Mesothelial cell of epicardium (in vitro differentiated cells): Measurements from ENCODE around the gene ARL15. TPM values are rescaled to one million over a fixed set of nuclear protein-coding genes. Genes with fewer than 3 reads are reported as not detected.

Experiments
- DNase-seq, 2 experiments: peaks; one replicate each; pipeline ENCODE4 v3.0.0; 2021; ENCODE audit warnings: low spot score in 2 of 2; ENCODE audit not compliant: unreplicated experiment in 2 of 2
- H3K27ac Mint-ChIP-seq: 2 replicates; pipeline ENCODE4 v1.8.0; 2021; ENCODE audit warnings: mixed read lengths
- H3K27me3 Mint-ChIP-seq: 2 replicates; pipeline ENCODE4 v1.8.0; 2021; ENCODE audit warnings: low read depth, mixed read lengths
- H3K36me3 Mint-ChIP-seq: 2 replicates; pipeline ENCODE4 v1.8.0; 2021; ENCODE audit warnings: mixed read lengths
- H3K4me1 Mint-ChIP-seq: 2 replicates; pipeline ENCODE4 v1.8.0; 2021; ENCODE audit warnings: mixed read lengths
- H3K4me3 Mint-ChIP-seq: 2 replicates; pipeline ENCODE4 v1.8.0; 2021; ENCODE audit warnings: mild to moderate bottlenecking, moderate library complexity, mixed read lengths
- H3K9me3 Mint-ChIP-seq: 2 replicates; pipeline ENCODE4 v1.8.0; 2021; ENCODE audit warnings: mixed read lengths
- CTCF ChIP-seq: fragments of 200-600 bp; sonication (generic); IDR thresholded peaks from one replicate; pipeline ENCODE4 v1.5.0; 2021; ENCODE audit warnings: antibody characterized with exemption; ENCODE audit not compliant: unreplicated experiment
- total RNA-seq: library from RNA; stranded (reverse); gene quantifications from 3 replicates; pipeline ENCODE4 v1.2.1, GENCODE V29; 2021

The ARL15 gene
- total RNA-seq, 1 donor from 2014 or later = 24.8 TPM

- no peak overlapping the region for H3K27ac Mint-ChIP-seq
- H3K9me3 Mint-ChIP-seq = peaks cover 14% of the 10 kb centered on the region
- no peak for TF ChIP-seq CTCF
- H3K4me3 Mint-ChIP-seq = no peak overlapping the region
- no peak for DNase-seq
- no peaks in the 10 kb centered on the region for H3K27me3 Mint-ChIP-seq
- H3K4me1 Mint-ChIP-seq = peaks cover 17% of the 10 kb centered on the region
- peaks cover 9% of the 10 kb centered on the region for H3K36me3 Mint-ChIP-seq
Measured at GRCh38 chr5:54009357-54009756, 301.0 kb downstream of the ARL15 start.

GRCh38 chr5:54007827-54008777 is 302.3 kb downstream of the ARL15 start:
- peaks cover 17% of the 10 kb centered on the region for H3K4me1 Mint-ChIP-seq
- H3K27me3 Mint-ChIP-seq = no peaks in the 10 kb centered on the region
- peaks cover 1% of the 10 kb centered on the region for H3K9me3 Mint-ChIP-seq
- H3K27ac Mint-ChIP-seq = no peak overlapping the region
- H3K4me3 Mint-ChIP-seq = no peak overlapping the region
- no peaks in the 10 kb centered on the region for H3K36me3 Mint-ChIP-seq
- DNase-seq = no peak
- no peak for TF ChIP-seq CTCF

- Mint-ChIP-seq H3K27me3 (no peaks in the 10 kb centered on the region), H3K9me3 (no peaks in the 10 kb centered on the region)
- no peak for TF ChIP-seq CTCF
Measured at GRCh38 chr5:54004697-54005096, 305.7 kb downstream of the ARL15 start.

GRCh38 chr5:54002779-54003178 is 307.6 kb downstream of the ARL15 start:
- H3K4me1 Mint-ChIP-seq = peaks cover 5% of the 10 kb centered on the region
- TF ChIP-seq CTCF = no peak
- no peaks in the 10 kb centered on the region for H3K27me3 Mint-ChIP-seq
- H3K4me3 Mint-ChIP-seq = no peak overlapping the region
- H3K9me3 Mint-ChIP-seq = no peaks in the 10 kb centered on the region
- DNase-seq = no peak
- no peak overlapping the region for H3K27ac Mint-ChIP-seq
- no peaks in the 10 kb centered on the region for H3K36me3 Mint-ChIP-seq

More at GRCh38 chr5:54004697-54005096, 305.7 kb downstream of the ARL15 start:
- H3K27ac Mint-ChIP-seq = no peak overlapping the region
- no peak overlapping the region for H3K4me3 Mint-ChIP-seq
- no peak for DNase-seq
- peaks cover 16% of the 10 kb centered on the region for H3K4me1 Mint-ChIP-seq
- H3K36me3 Mint-ChIP-seq = no peaks in the 10 kb centered on the region

GRCh38 chr5:54001976-54002775 is 308.2 kb downstream of the ARL15 start:
- no peak for DNase-seq
- H3K9me3 Mint-ChIP-seq = no peaks in the 10 kb centered on the region
- H3K4me1 Mint-ChIP-seq = peaks cover 5% of the 10 kb centered on the region
- no peaks in the 10 kb centered on the region for H3K27me3 Mint-ChIP-seq
- H3K36me3 Mint-ChIP-seq = no peaks in the 10 kb centered on the region
- no peak for TF ChIP-seq CTCF
- no peak overlapping the region for H3K27ac Mint-ChIP-seq
- H3K4me3 Mint-ChIP-seq = no peak overlapping the region
